K562 (cell line): ENCODE results near the gene PIK3AP1.

ENCODE experiments used
- EP300 ChIP-seq: IDR thresholded peaks from 2 replicates; pipeline ENCODE4 v1.6.1; 2012; ENCODE audit warnings: low read length, improper control_type of control experiment
- HNRNPL ChIP-seq: fragments of 200-400 bp; formaldehyde crosslinking; IDR thresholded peaks from 2 replicates; pipeline ENCODE4 v1.6.1; 2017; ENCODE audit warnings: low read depth, mild to moderate bottlenecking, low read length
- KLF1 ChIP-seq: fragments of 450-650 bp; IDR thresholded peaks from 2 replicates; pipeline ENCODE4 v1.6.1; 2016; ENCODE audit warnings: missing genetic modification characterization, missing compliant biosample characterization
- SIN3A ChIP-seq, 2 experiments: fragments of 150-350 bp in 1 of 2; IDR thresholded peaks; 2 replicates each; pipeline ENCODE4 v1.6.1; 2011 to 2016; ENCODE audit warnings: borderline replicate concordance in 2 of 2, low read depth in 2 of 2, low read length in 2 of 2, mild to moderate bottlenecking in 2 of 2, moderate library complexity in 2 of 2; ENCODE audit not compliant: control insufficient read depth in 1 of 2
- TF ChIP-seq, protein P1 (sequence below): fragments of 250-450 bp; sonication (Bioruptor Pico); IDR thresholded peaks from 2 replicates; pipeline ENCODE4 v1.4.0; 2020; ENCODE audit warnings: mild to moderate bottlenecking, moderate library complexity

DNA sequence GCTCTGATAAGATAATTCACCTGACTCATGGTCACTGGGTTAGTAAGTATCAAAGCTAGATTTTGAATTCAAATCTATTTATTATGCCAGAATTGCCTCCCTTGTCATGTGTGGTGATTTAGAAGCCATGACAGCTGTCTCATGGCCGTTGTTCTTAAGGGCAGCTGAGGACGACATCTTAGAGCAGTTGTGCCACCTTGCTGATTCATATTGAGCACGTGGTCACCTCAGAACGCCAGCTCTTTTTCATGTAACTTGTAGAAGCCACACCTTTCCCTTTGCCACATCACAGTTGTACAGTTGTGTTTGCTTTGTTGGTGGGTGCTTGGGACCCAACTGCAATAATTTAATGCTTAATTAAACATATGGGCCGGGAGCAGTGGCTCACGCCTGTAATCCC is 4.3 kb upstream of the PIK3AP1 start:
- TF ChIP-seq HNRNPL (no peak), SIN3A (IDR thresholded peaks at IDR 0.05; ENCODE audit: borderline replicate concordance in 2 of 2, control insufficient read depth in 1 of 2, low read depth in 2 of 2, low read length in 2 of 2) (no peak), EP300 (no peak), KLF1 (no peak)
- TF ChIP-seq, protein P1, sequence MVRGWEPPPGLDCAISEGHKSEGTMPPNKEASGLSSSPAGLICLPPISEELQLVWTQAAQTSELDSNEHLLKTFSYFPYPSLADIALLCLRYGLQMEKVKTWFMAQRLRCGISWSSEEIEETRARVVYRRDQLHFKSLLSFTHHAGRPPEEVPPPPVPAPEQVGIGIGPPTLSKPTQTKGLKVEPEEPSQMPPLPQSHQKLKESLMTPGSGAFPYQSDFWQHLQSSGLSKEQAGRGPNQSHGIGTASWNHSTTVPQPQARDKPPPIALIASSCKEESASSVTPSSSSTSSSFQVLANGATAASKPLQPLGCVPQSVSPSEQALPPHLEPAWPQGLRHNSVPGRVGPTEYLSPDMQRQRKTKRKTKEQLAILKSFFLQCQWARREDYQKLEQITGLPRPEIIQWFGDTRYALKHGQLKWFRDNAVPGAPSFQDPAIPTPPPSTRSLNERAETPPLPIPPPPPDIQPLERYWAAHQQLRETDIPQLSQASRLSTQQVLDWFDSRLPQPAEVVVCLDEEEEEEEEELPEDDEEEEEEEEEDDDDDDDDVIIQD (CRISPR knock-in tag): no peak
